Lung (tissue), 12 donors: Measurements from ENCODE around the gene KANSL2. TPM values are rescaled to one million over a fixed set of nuclear protein-coding genes. Genes with fewer than 3 reads are reported as not detected.
A peak's percentile ranks its signal among the peaks of the same experiment; 100 is the strongest.

Experiments used
- ATAC-seq: fragments of 200-7000 bp; cut with Tn5 transposase; one replicate; pipeline ENCODE4 v1.9.1; 2020; ENCODE audit warnings: moderate number of reproducible peaks; ENCODE audit not compliant: insufficient read depth, low FRiP score
- DNase-seq, 3 donors: peaks; one replicate each; pipeline ENCODE4 v3.0.0-alpha.2; 2013 to 2017
- H3K27ac ChIP-seq, 2 donors: one replicate each; pipeline ENCODE4 v1.5.1; 2013; ENCODE audit warnings: mild to moderate bottlenecking in 2 of 2, moderate library complexity in 2 of 2, control low read depth in 1 of 2, inconsistent platforms in 1 of 2, low read depth in 1 of 2, low read length in 1 of 2
- H3K27me3 ChIP-seq, 3 donors: one replicate each; pipeline ENCODE4 v1.5.1; 2013; ENCODE audit warnings: low read length in 2 of 3; ENCODE audit not compliant: control insufficient read depth in 3 of 3, insufficient read depth in 3 of 3
- H3K36me3 ChIP-seq, 4 donors: one replicate each; pipeline ENCODE4 v1.5.1; 2013; ENCODE audit warnings: low read length in 4 of 4, mild to moderate bottlenecking in 1 of 4, moderate library complexity in 1 of 4; ENCODE audit not compliant: control insufficient read depth in 4 of 4, insufficient read depth in 4 of 4
- H3K4me1 ChIP-seq, 5 donors: one replicate each; pipeline ENCODE4 v1.5.1; 2013; ENCODE audit warnings: low read length in 5 of 5, mild to moderate bottlenecking in 2 of 5, moderate library complexity in 1 of 5; ENCODE audit not compliant: control insufficient read depth in 5 of 5, insufficient read depth in 5 of 5
- H3K4me3 ChIP-seq: one replicate; pipeline ENCODE4 v1.5.1; 2013; ENCODE audit warnings: mild to moderate bottlenecking, control low read depth, moderate library complexity
- H3K9ac ChIP-seq, 2 donors: one replicate each; pipeline ENCODE4 v1.5.1; 2013; ENCODE audit warnings: low read length in 2 of 2, control low read depth in 1 of 2; ENCODE audit not compliant: insufficient read depth in 1 of 2
- H3K9me3 ChIP-seq, 4 donors: one replicate each; pipeline ENCODE4 v1.5.1; 2013; ENCODE audit warnings: low read length in 3 of 4, mild to moderate bottlenecking in 1 of 4, moderate library complexity in 1 of 4; ENCODE audit not compliant: control insufficient read depth in 4 of 4, insufficient read depth in 3 of 4
- WGBS, 2 donors: extraction: QIAGEN DNeasy Blood & Tissue Kit; methylation state at CpG; one replicate each; pipeline ENCODE4 v1.1.7; 2013; 5-methylcytosine and 5-hydroxymethylcytosine counted together
- polyA plus RNA-seq, 2 donors: library from polyadenylated mRNA; stranded (reverse); fragments of 200-250 nt; gene quantifications; one replicate each; pipeline ENCODE4 v1.2.1, GENCODE V29; 2013
- total RNA-seq, 2 donors: library from RNA; depleted of rRNA in 1 of 2; stranded (reverse); fragments of >200 nt in 1 of 2; gene quantifications; one replicate each; pipeline ENCODE4 v1.2.1, GENCODE V29; 2014 to 2021
- TF ChIP-seq, protein P1 (sequence below): IDR thresholded peaks from 2 replicates; pipeline ENCODE4 v1.5.1; 2012; ENCODE audit warnings: mild to moderate bottlenecking; ENCODE audit errors: control extremely low read depth, extremely low read depth
- donor health status: control.
- donor health status: control.
- donor health status: Bipolar disorder and iron deficiency.
- donor health status: healthy.
- donor health status: DM: yes; HTN: yes; CAD: no.

The KANSL2 gene
- total and polyA plus RNA-seq, 4 donors, result 25.8 to 45.1 (median 33.0) TPM

GRCh38 chr12:48640854-48641253 lies 41.2 kb downstream of the KANSL2 start:
- TF ChIP-seq, protein P1, sequence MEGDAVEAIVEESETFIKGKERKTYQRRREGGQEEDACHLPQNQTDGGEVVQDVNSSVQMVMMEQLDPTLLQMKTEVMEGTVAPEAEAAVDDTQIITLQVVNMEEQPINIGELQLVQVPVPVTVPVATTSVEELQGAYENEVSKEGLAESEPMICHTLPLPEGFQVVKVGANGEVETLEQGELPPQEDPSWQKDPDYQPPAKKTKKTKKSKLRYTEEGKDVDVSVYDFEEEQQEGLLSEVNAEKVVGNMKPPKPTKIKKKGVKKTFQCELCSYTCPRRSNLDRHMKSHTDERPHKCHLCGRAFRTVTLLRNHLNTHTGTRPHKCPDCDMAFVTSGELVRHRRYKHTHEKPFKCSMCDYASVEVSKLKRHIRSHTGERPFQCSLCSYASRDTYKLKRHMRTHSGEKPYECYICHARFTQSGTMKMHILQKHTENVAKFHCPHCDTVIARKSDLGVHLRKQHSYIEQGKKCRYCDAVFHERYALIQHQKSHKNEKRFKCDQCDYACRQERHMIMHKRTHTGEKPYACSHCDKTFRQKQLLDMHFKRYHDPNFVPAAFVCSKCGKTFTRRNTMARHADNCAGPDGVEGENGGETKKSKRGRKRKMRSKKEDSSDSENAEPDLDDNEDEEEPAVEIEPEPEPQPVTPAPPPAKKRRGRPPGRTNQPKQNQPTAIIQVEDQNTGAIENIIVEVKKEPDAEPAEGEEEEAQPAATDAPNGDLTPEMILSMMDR, result no peak
- H3K4me1 ChIP-seq, result no peaks in the 10 kb centered on the region
- DNase-seq (no peak), ATAC-seq (no peak)
- peaks cover 0 to 3% (median 0%) of the 10 kb centered on the region in 4 donors for H3K9me3 ChIP-seq
- no peak overlapping the region for H3K4me3 ChIP-seq
- H3K9ac ChIP-seq, result no peak overlapping the region
- no peaks in the 10 kb centered on the region for H3K27me3 ChIP-seq
- no peak overlapping the region for H3K27ac ChIP-seq
- 91 to 94% methylated on average over 3 of the region's 3 CpGs for WGBS, 2 donors
- peaks cover 0 to 4% (median 3%) of the 10 kb centered on the region in 4 donors for H3K36me3 ChIP-seq

DNA sequence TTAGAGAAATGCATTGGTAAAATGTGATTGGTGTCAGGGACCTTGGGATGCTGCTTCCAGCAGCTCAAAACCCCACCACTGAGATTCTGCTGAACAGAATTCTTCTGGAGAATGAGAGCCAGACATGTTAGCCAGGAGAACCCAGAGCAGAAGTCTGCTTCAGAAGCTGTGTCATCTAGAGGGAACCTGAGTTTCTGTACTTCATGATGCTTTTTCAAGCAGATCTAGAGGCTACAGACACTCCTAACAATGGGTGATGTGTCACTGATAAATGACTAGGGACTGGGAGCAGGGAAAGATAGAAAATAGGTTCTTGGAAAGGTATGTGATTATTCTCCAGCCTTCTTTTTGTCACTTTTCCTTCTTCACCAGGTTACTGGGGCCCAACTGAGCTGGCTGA lies 41.6 kb downstream of the KANSL2 start:
- H3K9me3 ChIP-seq, result peaks cover 0 to 3% (median 0%) of the 10 kb centered on the region in 4 donors
- no peak overlapping the region for H3K4me3 ChIP-seq
- no peaks in the 10 kb centered on the region for H3K4me1 ChIP-seq
- H3K27ac ChIP-seq, result no peak overlapping the region
- no peak for ATAC-seq
- DNase-seq, result no peak
- peaks cover 0 to 4% (median 3%) of the 10 kb centered on the region in 4 donors for H3K36me3 ChIP-seq
- TF ChIP-seq, protein P1, result no peak
- no peaks in the 10 kb centered on the region for H3K27me3 ChIP-seq
- no peak overlapping the region for H3K9ac ChIP-seq

GRCh38 chr12:48631071-48631470 lies 51.0 kb downstream of the KANSL2 start:
- H3K4me3 ChIP-seq, result no peak overlapping the region
- no peak overlapping the region for H3K9ac ChIP-seq
- H3K27ac ChIP-seq, result no peak overlapping the region
- no peaks in the 10 kb centered on the region for H3K27me3 ChIP-seq
- H3K9me3 ChIP-seq, result peaks cover 0 to 3% (median 0%) of the 10 kb centered on the region in 4 donors
- ATAC-seq, result no peak
- H3K4me1 ChIP-seq, result no peaks in the 10 kb centered on the region
- no peaks in the 10 kb centered on the region for H3K36me3 ChIP-seq
- DNase-seq, result peak in 2 of 3 donors; percentile 26 to 57
- TF ChIP-seq, protein P1, result no peak
- 49 to 76% methylated on average over 1 of the region's 1 CpG for WGBS, 2 donors

GRCh38 chr12:48630346-48630745 lies 51.7 kb downstream of the KANSL2 start:
- H3K4me3 ChIP-seq, result no peak overlapping the region
- TF ChIP-seq, protein P1, result no peak
- no peak for ATAC-seq

More at GRCh38 chr12:48630346-48630745, 51.7 kb downstream of the KANSL2 start:
- Histone ChIP-seq H3K36me3 (no peaks in the 10 kb centered on the region), H3K9ac (no peak overlapping the region), H3K27me3 (no peaks in the 10 kb centered on the region), H3K27ac (no peak overlapping the region), H3K9me3 (peaks cover 0 to 3% (median 0%) of the 10 kb centered on the region in 4 donors), H3K4me1 (no peaks in the 10 kb centered on the region)
- DNase-seq, result no peak
